Measurements from ENCODE around the gene INPP4B.

The INPP4B gene

GRCh38 chr4:142547974-142548373 lies 298.1 kb downstream of the INPP4B start:
- no peak for TF ChIP-seq EZH2 (IDR thresholded peaks at IDR 0.05; ENCODE audit: borderline replicate concordance, low read length)
- TF ChIP-seq, protein P1, sequence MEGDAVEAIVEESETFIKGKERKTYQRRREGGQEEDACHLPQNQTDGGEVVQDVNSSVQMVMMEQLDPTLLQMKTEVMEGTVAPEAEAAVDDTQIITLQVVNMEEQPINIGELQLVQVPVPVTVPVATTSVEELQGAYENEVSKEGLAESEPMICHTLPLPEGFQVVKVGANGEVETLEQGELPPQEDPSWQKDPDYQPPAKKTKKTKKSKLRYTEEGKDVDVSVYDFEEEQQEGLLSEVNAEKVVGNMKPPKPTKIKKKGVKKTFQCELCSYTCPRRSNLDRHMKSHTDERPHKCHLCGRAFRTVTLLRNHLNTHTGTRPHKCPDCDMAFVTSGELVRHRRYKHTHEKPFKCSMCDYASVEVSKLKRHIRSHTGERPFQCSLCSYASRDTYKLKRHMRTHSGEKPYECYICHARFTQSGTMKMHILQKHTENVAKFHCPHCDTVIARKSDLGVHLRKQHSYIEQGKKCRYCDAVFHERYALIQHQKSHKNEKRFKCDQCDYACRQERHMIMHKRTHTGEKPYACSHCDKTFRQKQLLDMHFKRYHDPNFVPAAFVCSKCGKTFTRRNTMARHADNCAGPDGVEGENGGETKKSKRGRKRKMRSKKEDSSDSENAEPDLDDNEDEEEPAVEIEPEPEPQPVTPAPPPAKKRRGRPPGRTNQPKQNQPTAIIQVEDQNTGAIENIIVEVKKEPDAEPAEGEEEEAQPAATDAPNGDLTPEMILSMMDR (IDR thresholded peaks at IDR 0.05; ENCODE audit: low read length) = no peak
- Histone ChIP-seq H3K4me2 (ENCODE audit: low read length) (no peak overlapping the region), H3K9me3 (ENCODE audit: low read length) (no peaks in the 10 kb centered on the region), H4K20me1 (ENCODE audit: insufficient read depth, low read length) (no peaks in the 10 kb centered on the region), H3K9ac (ENCODE audit: low read length) (no peak overlapping the region), H3F3A (ENCODE audit: insufficient read depth, low read length) (no peaks in the 10 kb centered on the region), H3K4me1 (ENCODE audit: insufficient read depth, low read length, severe bottlenecking) (no peaks in the 10 kb centered on the region), H3K36me3 (ENCODE audit: insufficient read depth, low read length) (no peaks in the 10 kb centered on the region), H3K4me3 (ENCODE audit: low read depth, low read length, poor library complexity, severe bottlenecking) (no peak overlapping the region), H3K27me3 (ENCODE audit: insufficient read depth, low read length) (no peaks in the 10 kb centered on the region), H2AFZ (ENCODE audit: low read length) (no peak overlapping the region), H3K9me2 (ENCODE audit: low read depth, low read length) (no peaks in the 10 kb centered on the region), H3K27ac (ENCODE audit: low read depth, low read length, poor library complexity, severe bottlenecking) (no peak overlapping the region), H3K79me2 (ENCODE audit: insufficient read depth, low read length) (no peaks in the 10 kb centered on the region)

- H3K9me3 ChIP-seq (ENCODE audit: low read length) = no peaks in the 10 kb centered on the region
- no peaks in the 10 kb centered on the region for H3K27me3 ChIP-seq (ENCODE audit: insufficient read depth, low read length)
- H3K4me1 ChIP-seq (ENCODE audit: insufficient read depth, low read length, severe bottlenecking) = no peaks in the 10 kb centered on the region
- H3K9me2 ChIP-seq (ENCODE audit: low read depth, low read length) = no peaks in the 10 kb centered on the region
- H3F3A ChIP-seq (ENCODE audit: insufficient read depth, low read length) = no peaks in the 10 kb centered on the region
- no peak for TF ChIP-seq EZH2 (IDR thresholded peaks at IDR 0.05; ENCODE audit: borderline replicate concordance, low read length)
- TF ChIP-seq, protein P1 (IDR thresholded peaks at IDR 0.05; ENCODE audit: low read length) = no peak
- H3K9ac ChIP-seq (ENCODE audit: low read length) = no peak overlapping the region
- H3K4me2 ChIP-seq (ENCODE audit: low read length) = no peak overlapping the region
- H4K20me1 ChIP-seq (ENCODE audit: insufficient read depth, low read length) = no peaks in the 10 kb centered on the region
- no peaks in the 10 kb centered on the region for H3K79me2 ChIP-seq (ENCODE audit: insufficient read depth, low read length)
- H3K27ac ChIP-seq (ENCODE audit: low read depth, low read length, poor library complexity, severe bottlenecking) = no peak overlapping the region
- no peaks in the 10 kb centered on the region for H3K36me3 ChIP-seq (ENCODE audit: insufficient read depth, low read length)
- no peak overlapping the region for H3K4me3 ChIP-seq (ENCODE audit: low read depth, low read length, poor library complexity, severe bottlenecking)
- H2AFZ ChIP-seq (ENCODE audit: low read length) = no peak overlapping the region
Measured at GRCh38 chr4:142544594-142544993, 301.5 kb downstream of the INPP4B start.

DNA sequence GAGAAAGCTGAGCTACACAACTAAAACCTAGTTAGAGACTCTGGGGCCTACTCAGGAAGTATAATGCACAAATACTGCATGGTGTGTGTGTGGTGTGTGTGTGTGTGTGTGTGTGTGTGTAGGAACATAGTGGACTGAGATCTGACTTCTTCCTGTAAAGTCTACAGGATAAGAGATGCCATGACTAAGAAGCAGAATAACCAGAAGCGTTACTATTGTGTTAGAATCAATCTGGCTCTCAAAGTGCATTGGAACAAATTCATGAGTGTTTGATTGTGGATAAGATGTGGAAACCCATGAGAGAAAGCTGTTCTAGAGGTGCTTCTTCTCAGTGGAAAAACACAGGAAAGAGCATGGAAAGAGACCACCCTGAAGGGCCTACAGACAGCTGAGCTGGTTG lies 302.1 kb downstream of the INPP4B start:
- Histone ChIP-seq H3K9ac (ENCODE audit: low read length) (no peak overlapping the region), H3K9me3 (ENCODE audit: low read length) (no peaks in the 10 kb centered on the region), H3K4me3 (ENCODE audit: low read depth, low read length, poor library complexity, severe bottlenecking) (no peak overlapping the region), H3F3A (ENCODE audit: insufficient read depth, low read length) (no peaks in the 10 kb centered on the region), H4K20me1 (ENCODE audit: insufficient read depth, low read length) (no peaks in the 10 kb centered on the region), H3K9me2 (ENCODE audit: low read depth, low read length) (no peaks in the 10 kb centered on the region), H3K27me3 (ENCODE audit: insufficient read depth, low read length) (no peaks in the 10 kb centered on the region), H3K4me1 (ENCODE audit: insufficient read depth, low read length, severe bottlenecking) (no peaks in the 10 kb centered on the region), H3K27ac (ENCODE audit: low read depth, low read length, poor library complexity, severe bottlenecking) (no peak overlapping the region), H3K36me3 (ENCODE audit: insufficient read depth, low read length) (no peaks in the 10 kb centered on the region), H3K79me2 (ENCODE audit: insufficient read depth, low read length) (no peaks in the 10 kb centered on the region), H2AFZ (ENCODE audit: low read length) (no peak overlapping the region), H3K4me2 (ENCODE audit: low read length) (no peak overlapping the region)
- no peak for TF ChIP-seq EZH2 (IDR thresholded peaks at IDR 0.05; ENCODE audit: borderline replicate concordance, low read length)
- TF ChIP-seq, protein P1 (IDR thresholded peaks at IDR 0.05; ENCODE audit: low read length) = no peak
